A549 (cell line): Measurements from ENCODE around the gene ABCC5. TPM values are rescaled to one million over a fixed set of nuclear protein-coding genes. Genes with fewer than 3 reads are reported as not detected.

ENCODE experiments used
- polyA plus RNA-seq, 4 experiments: library from polyadenylated mRNA; depleted of rRNA in 3 of 4; stranded (reverse); fragments of >200 nt; fragmentation: RNase III in 1 of 4; extraction: RNeasy Plus Mini Kit Qiagen cat#74134 plus additional on column Dnase treatment in 1 of 4; gene quantifications; 2 replicates in 3 of 4; 3 replicates in 1 of 4; pipeline ENCODE4 v1.2.3, GENCODE V29; 2011 to 2017
- small RNA-seq, 6 experiments: library from RNA; depleted of rRNA; stranded (forward); fragments of <200 nt; gene quantifications; one replicate each; pipeline ENCODE3, GENCODE V24; 2012

ABCC5 gene
- polyA plus RNA-seq, 2 of the 4 experiments (the other 2 are of a cell fraction), result 14.2 to 20.7 TPM

Small RNA genes lying within 50 kb of the gene (small RNA-seq; reads per million reads assigned to genes)
- gene MIR4448, result 0 reads per million in 6 experiments

Other genes starting within 250 kb of the ABCC5 start
- gene MAP6D1, start 192.3 kb downstream of the ABCC5 start, polyA plus RNA-seq (2011; rRNA removed), result 0.45 and 1.2 TPM in 2 replicates
- 0.68 to 1.1 TPM (median 1.0 TPM) in 3 replicates for gene MAP6D1, start 192.3 kb downstream of the ABCC5 start, polyA plus RNA-seq (2017; fragmentation: RNase III; extraction: RNeasy Plus Mini Kit Qiagen cat#74134 plus additional on column Dnase treatment)
- gene PARL, start 133.0 kb downstream of the ABCC5 start, polyA plus RNA-seq (2011; rRNA removed), result 59.7 and 71.6 TPM in 2 replicates
- gene PARL, start 133.0 kb downstream of the ABCC5 start, polyA plus RNA-seq (2017; fragmentation: RNase III; extraction: RNeasy Plus Mini Kit Qiagen cat#74134 plus additional on column Dnase treatment), result 45.9 to 52.7 TPM (median 48.9 TPM) in 3 replicates
- gene HTR3D, start 13.9 kb upstream of the ABCC5 start, polyA plus RNA-seq (2011; rRNA removed), result not detected in 2 replicates
- gene HTR3D, start 13.9 kb upstream of the ABCC5 start, polyA plus RNA-seq (2017; fragmentation: RNase III; extraction: RNeasy Plus Mini Kit Qiagen cat#74134 plus additional on column Dnase treatment), result not detected in 3 replicates
- gene HTR3C, start 35.2 kb upstream of the ABCC5 start, polyA plus RNA-seq (2011; rRNA removed), result not detected in 2 replicates
- not detected in 3 replicates for gene HTR3C, start 35.2 kb upstream of the ABCC5 start, polyA plus RNA-seq (2017; fragmentation: RNase III; extraction: RNeasy Plus Mini Kit Qiagen cat#74134 plus additional on column Dnase treatment)
- gene HTR3E, start 79.2 kb upstream of the ABCC5 start, polyA plus RNA-seq (2011; rRNA removed), result not detected in 2 replicates
- not detected in 3 replicates for gene HTR3E, start 79.2 kb upstream of the ABCC5 start, polyA plus RNA-seq (2017; fragmentation: RNase III; extraction: RNeasy Plus Mini Kit Qiagen cat#74134 plus additional on column Dnase treatment)
- gene EIF2B5, start 117.5 kb upstream of the ABCC5 start, polyA plus RNA-seq (2011; rRNA removed), result 32.7 and 33.9 TPM in 2 replicates
- 29.8 to 32.5 TPM (median 32.1 TPM) in 3 replicates for gene EIF2B5, start 117.5 kb upstream of the ABCC5 start, polyA plus RNA-seq (2017; fragmentation: RNase III; extraction: RNeasy Plus Mini Kit Qiagen cat#74134 plus additional on column Dnase treatment)
- 14.1 and 17.7 TPM in 2 replicates for gene DVL3, start 137.5 kb upstream of the ABCC5 start, polyA plus RNA-seq (2011; rRNA removed)
- gene DVL3, start 137.5 kb upstream of the ABCC5 start, polyA plus RNA-seq (2017; fragmentation: RNase III; extraction: RNeasy Plus Mini Kit Qiagen cat#74134 plus additional on column Dnase treatment), result 23.6 to 24.4 TPM (median 23.9 TPM) in 3 replicates
- 274 and 316 TPM in 2 replicates for gene AP2M1, start 157.0 kb upstream of the ABCC5 start, polyA plus RNA-seq (2011; rRNA removed)
- gene AP2M1, start 157.0 kb upstream of the ABCC5 start, polyA plus RNA-seq (2017; fragmentation: RNase III; extraction: RNeasy Plus Mini Kit Qiagen cat#74134 plus additional on column Dnase treatment), result 285 to 298 TPM (median 288 TPM) in 3 replicates
- gene ABCF3, start 168.3 kb upstream of the ABCC5 start, polyA plus RNA-seq (2011; rRNA removed), result 34.6 and 35.3 TPM in 2 replicates
- 46.6 to 50.2 TPM (median 47.7 TPM) in 3 replicates for gene ABCF3, start 168.3 kb upstream of the ABCC5 start, polyA plus RNA-seq (2017; fragmentation: RNase III; extraction: RNeasy Plus Mini Kit Qiagen cat#74134 plus additional on column Dnase treatment)
- gene VWA5B2, start 211.7 kb upstream of the ABCC5 start, polyA plus RNA-seq (2011; rRNA removed), result 0.11 and 0.37 TPM in 2 replicates
- gene VWA5B2, start 211.7 kb upstream of the ABCC5 start, polyA plus RNA-seq (2017; fragmentation: RNase III; extraction: RNeasy Plus Mini Kit Qiagen cat#74134 plus additional on column Dnase treatment), result 0.37 to 0.48 TPM (median 0.47 TPM) in 3 replicates
- gene ALG3, start 231.1 kb upstream of the ABCC5 start, polyA plus RNA-seq (2011; rRNA removed), result 49.1 and 74.4 TPM in 2 replicates
- gene ALG3, start 231.1 kb upstream of the ABCC5 start, polyA plus RNA-seq (2017; fragmentation: RNase III; extraction: RNeasy Plus Mini Kit Qiagen cat#74134 plus additional on column Dnase treatment), result 55.9 to 59.6 TPM (median 57.6 TPM) in 3 replicates
- gene EEF1AKMT4, start 231.8 kb upstream of the ABCC5 start, polyA plus RNA-seq (2011; rRNA removed), result 12.7 and 17.0 TPM in 2 replicates
- 9.0 to 9.8 TPM (median 9.7 TPM) in 3 replicates for gene EEF1AKMT4, start 231.8 kb upstream of the ABCC5 start, polyA plus RNA-seq (2017; fragmentation: RNase III; extraction: RNeasy Plus Mini Kit Qiagen cat#74134 plus additional on column Dnase treatment)
- 0.05 and 0.20 TPM in 2 replicates for gene CAMK2N2, start 243.7 kb upstream of the ABCC5 start, polyA plus RNA-seq (2011; rRNA removed)
- gene CAMK2N2, start 243.7 kb upstream of the ABCC5 start, polyA plus RNA-seq (2017; fragmentation: RNase III; extraction: RNeasy Plus Mini Kit Qiagen cat#74134 plus additional on column Dnase treatment), result 0.71 to 0.88 TPM (median 0.84 TPM) in 3 replicates